ENCODE results near the gene FNDC3B.

- TF ChIP-seq EZH2phosphoT487 (IDR thresholded peaks at IDR 0.05; ENCODE audit: borderline replicate concordance) (no peak), CTCF (conservative IDR thresholded peaks at IDR 0.05; ENCODE audit: low read length) (no peak)
These were observed 240.6 kb downstream of the FNDC3B start for GRCh38 chr3:172279974-172280373.

Data from Loucy (cell line).